ENCODE results near the gene BICD1.

Gene BICD1

GRCh38 chr12:32353540-32353939, 246.9 kb downstream of the BICD1 start:
- no peaks in the 10 kb centered on the region for H3K4me1 ChIP-seq (ENCODE audit: insufficient read depth, poor library complexity, severe bottlenecking)
- no peak overlapping the region for H3K4me3 ChIP-seq (ENCODE audit: severe bottlenecking)
- no peaks in the 10 kb centered on the region for H3K9me3 ChIP-seq (ENCODE audit: severe bottlenecking)
- no peak overlapping the region for H3K27ac ChIP-seq (ENCODE audit: poor library complexity, severe bottlenecking)
- no peak for TF ChIP-seq CTCF (IDR thresholded peaks at IDR 0.05; ENCODE audit: poor library complexity, severe bottlenecking)
- H3K27me3 ChIP-seq (ENCODE audit: insufficient read depth, poor library complexity, severe bottlenecking), result no peaks in the 10 kb centered on the region
- no peaks in the 10 kb centered on the region for H3K36me3 ChIP-seq (ENCODE audit: low read depth)
- no peak for ATAC-seq (ENCODE audit: low read depth)
- DNase-seq (ENCODE audit: low spot score), result no peak

GRCh38 chr12:32357601-32358249, 251.1 kb downstream of the BICD1 start:
- Histone ChIP-seq H3K9me3 (ENCODE audit: severe bottlenecking) (no peaks in the 10 kb centered on the region), H3K4me3 (ENCODE audit: severe bottlenecking) (no peak overlapping the region), H3K27ac (ENCODE audit: poor library complexity, severe bottlenecking) (no peak overlapping the region), H3K36me3 (ENCODE audit: low read depth) (no peaks in the 10 kb centered on the region), H3K4me1 (ENCODE audit: insufficient read depth, poor library complexity, severe bottlenecking) (no peaks in the 10 kb centered on the region), H3K27me3 (ENCODE audit: insufficient read depth, poor library complexity, severe bottlenecking) (no peaks in the 10 kb centered on the region)
- DNase-seq (ENCODE audit: low spot score) (no peak), ATAC-seq (ENCODE audit: low read depth) (no peak)
- no peak for TF ChIP-seq CTCF (IDR thresholded peaks at IDR 0.05; ENCODE audit: poor library complexity, severe bottlenecking)

- Histone ChIP-seq H3K36me3 (ENCODE audit: low read depth) (no peaks in the 10 kb centered on the region), H3K4me1 (ENCODE audit: insufficient read depth, poor library complexity, severe bottlenecking) (peaks cover 5% of the 10 kb centered on the region), H3K27ac (ENCODE audit: poor library complexity, severe bottlenecking) (no peak overlapping the region), H3K9me3 (ENCODE audit: severe bottlenecking) (no peaks in the 10 kb centered on the region), H3K27me3 (ENCODE audit: insufficient read depth, poor library complexity, severe bottlenecking) (no peaks in the 10 kb centered on the region), H3K4me3 (ENCODE audit: severe bottlenecking) (no peak overlapping the region)
- TF ChIP-seq CTCF (IDR thresholded peaks at IDR 0.05; ENCODE audit: poor library complexity, severe bottlenecking), result no peak
- ATAC-seq (ENCODE audit: low read depth) (no peak), DNase-seq (ENCODE audit: low spot score) (no peak)
Measured at GRCh38 chr12:32360956-32361355, 254.3 kb downstream of the BICD1 start.

GRCh38 chr12:32362892-32363291, 256.2 kb downstream of the BICD1 start:
- Histone ChIP-seq H3K27me3 (ENCODE audit: insufficient read depth, poor library complexity, severe bottlenecking) (no peaks in the 10 kb centered on the region), H3K27ac (ENCODE audit: poor library complexity, severe bottlenecking) (no peak overlapping the region), H3K4me3 (ENCODE audit: severe bottlenecking) (no peak overlapping the region), H3K9me3 (ENCODE audit: severe bottlenecking) (no peaks in the 10 kb centered on the region), H3K36me3 (ENCODE audit: low read depth) (no peaks in the 10 kb centered on the region), H3K4me1 (ENCODE audit: insufficient read depth, poor library complexity, severe bottlenecking) (peaks cover 5% of the 10 kb centered on the region)
- TF ChIP-seq CTCF (IDR thresholded peaks at IDR 0.05; ENCODE audit: poor library complexity, severe bottlenecking), result no peak
- DNase-seq (ENCODE audit: low spot score), result no peak
- ATAC-seq (ENCODE audit: low read depth), result no peak

GRCh38 chr12:32365473-32366064, 258.9 kb downstream of the BICD1 start:
- no peaks in the 10 kb centered on the region for H3K9me3 ChIP-seq (ENCODE audit: severe bottlenecking)
- H3K27ac ChIP-seq (ENCODE audit: poor library complexity, severe bottlenecking), result no peak overlapping the region
- no peaks in the 10 kb centered on the region for H3K27me3 ChIP-seq (ENCODE audit: insufficient read depth, poor library complexity, severe bottlenecking)
- peaks cover 5% of the 10 kb centered on the region for H3K4me1 ChIP-seq (ENCODE audit: insufficient read depth, poor library complexity, severe bottlenecking)
- TF ChIP-seq CTCF (IDR thresholded peaks at IDR 0.05; ENCODE audit: poor library complexity, severe bottlenecking), result peak; percentile 94
- ATAC-seq (ENCODE audit: low read depth), result peak; percentile 78
- H3K4me3 ChIP-seq (ENCODE audit: severe bottlenecking), result no peak overlapping the region
- H3K36me3 ChIP-seq (ENCODE audit: low read depth), result no peaks in the 10 kb centered on the region
- DNase-seq (ENCODE audit: low spot score), result no peak
